Measurements from ENCODE around the gene METTL1. TPM values are rescaled to one million over a fixed set of nuclear protein-coding genes. Genes with fewer than 3 reads are reported as not detected.

METTL1 gene
- polyA plus RNA-seq, 1 experiment: 20.1 TPM

GRCh38 chr12:57733928-57734327, 38.0 kb downstream of the METTL1 start:
- peaks cover 73% of the 10 kb centered on the region for H3K27me3 ChIP-seq (ENCODE audit: control insufficient read depth, insufficient read depth, low read length)

GRCh38 chr12:57732726-57733593, 38.9 kb downstream of the METTL1 start:
- ChIA-PET POLR2A (interaction anchor here (1.4 kb wide), 1 partner anchor 12 kb away, joined by 3 read pairs; the partner anchor contains the start of gene TSPAN31), CTCF (interaction anchor here (0.8 to 1.1 kb wide), 3 partner anchors 10 to 149 kb away, joined by 3 read pairs; no protein-coding TSS in a partner anchor)
- no peak for DNase-seq (ENCODE audit: low read depth, low spot score)

More at GRCh38 chr12:57733928-57734327, 38.0 kb downstream of the METTL1 start:
- no peak for DNase-seq (ENCODE audit: low read depth, low spot score)
- no peak for TF ChIP-seq CTCF (IDR thresholded peaks at IDR 0.05; ENCODE audit: low read depth, low read length)
- POLR2A ChIA-PET: no interaction called here
- Histone ChIP-seq H3K4me3 (ENCODE audit: low read depth, low read length) (no peak overlapping the region), H3K27ac (ENCODE audit: low read depth, low read length) (no peak overlapping the region), H3K9me3 (ENCODE audit: control insufficient read depth, insufficient read depth, low read length) (no peaks in the 10 kb centered on the region; the same call in 1 of the 2 replicates)
- CTCF ChIA-PET: interaction anchor here (0.6 to 2.4 kb wide), 3 partner anchors 8 to 148 kb away, joined by 3 to 19 read pairs (median 11); no protein-coding TSS in a partner anchor

GRCh38 chr12:57732270-57732669, 39.6 kb downstream of the METTL1 start:
- Histone ChIP-seq H3K27ac (ENCODE audit: low read depth, low read length) (no peak overlapping the region), H3K9me3 (ENCODE audit: control insufficient read depth, insufficient read depth, low read length) (peaks cover 2% of the 10 kb centered on the region; the same call in 1 of the 2 replicates), H3K4me3 (ENCODE audit: low read depth, low read length) (no peak overlapping the region), H3K27me3 (ENCODE audit: control insufficient read depth, insufficient read depth, low read length) (peaks cover 59% of the 10 kb centered on the region)
- DNase-seq (ENCODE audit: low read depth, low spot score): no peak
- CTCF ChIA-PET: interaction anchor here (0.8 to 1.1 kb wide), 2 partner anchors 9 to 149 kb away, joined by 3 read pairs; no protein-coding TSS in a partner anchor
- POLR2A ChIA-PET: interaction anchor here (1.4 kb wide), 1 partner anchor 12 kb away, joined by 3 read pairs; the partner anchor contains the start of gene TSPAN31
- TF ChIP-seq CTCF (IDR thresholded peaks at IDR 0.05; ENCODE audit: low read depth, low read length): no peak

More at GRCh38 chr12:57732726-57733593, 38.9 kb downstream of the METTL1 start:
- peaks cover 66% of the 10 kb centered on the region for H3K27me3 ChIP-seq (ENCODE audit: control insufficient read depth, insufficient read depth, low read length)
- H3K4me3 ChIP-seq (ENCODE audit: low read depth, low read length): no peak overlapping the region
- no peaks in the 10 kb centered on the region; the same call in 1 of the 2 replicates for H3K9me3 ChIP-seq (ENCODE audit: control insufficient read depth, insufficient read depth, low read length)
- no peak for TF ChIP-seq CTCF (IDR thresholded peaks at IDR 0.05; ENCODE audit: low read depth, low read length)
- H3K27ac ChIP-seq (ENCODE audit: low read depth, low read length): no peak overlapping the region

GRCh38 chr12:57731411-57732080, 40.4 kb downstream of the METTL1 start:
- Histone ChIP-seq H3K27ac (ENCODE audit: low read depth, low read length) (no peak overlapping the region), H3K9me3 (ENCODE audit: control insufficient read depth, insufficient read depth, low read length) (peaks cover 5% of the 10 kb centered on the region; the same call in 1 of the 2 replicates), H3K27me3 (ENCODE audit: control insufficient read depth, insufficient read depth, low read length) (peaks cover 55% of the 10 kb centered on the region), H3K4me3 (ENCODE audit: low read depth, low read length) (no peak overlapping the region)
- ChIA-PET CTCF (interaction anchor here (1.1 kb wide), 1 partner anchor 9 kb away, joined by 3 read pairs; no protein-coding TSS in a partner anchor), POLR2A (no interaction called here)
- TF ChIP-seq CTCF (IDR thresholded peaks at IDR 0.05; ENCODE audit: low read depth, low read length): no peak
- DNase-seq (ENCODE audit: low read depth, low spot score): no peak

Measured in AG04450 (cell line).